HG03571 (cell line): ENCODE results near the gene FAM13C.
"Not testable (repeated sequence)": the region's sequence is repeated elsewhere in the genome, so short reads cannot be mapped to it uniquely, and the experiment has no call there.

Experiments
- ATAC-seq: cut with Tn5 transposase; IDR thresholded peaks from one replicate; pipeline ENCODE4 v1.9.1; 2021; ENCODE audit not compliant: unreplicated experiment

Gene FAM13C

GRCh38 chr10:59237775-59238174, 124.6 kb downstream of the FAM13C start:
- no peak for ATAC-seq

GRCh38 chr10:59236064-59236697, 126.2 kb downstream of the FAM13C start:
- ATAC-seq: no peak

- no peak for ATAC-seq
Observed at GRCh38 chr10:59234816-59235429, 127.4 kb downstream of the FAM13C start.

GRCh38 chr10:59234194-59234593, 128.2 kb downstream of the FAM13C start:
- ATAC-seq: no peak

GRCh38 chr10:59229441-59229840, 132.9 kb downstream of the FAM13C start:
- ATAC-seq: no peak

GRCh38 chr10:59227136-59227673, 135.1 kb downstream of the FAM13C start:
- no peak for ATAC-seq

- ATAC-seq: no peak
Observed at GRCh38 chr10:59225211-59225610, 137.1 kb downstream of the FAM13C start.

GRCh38 chr10:59223597-59223996, 138.8 kb downstream of the FAM13C start:
- not testable (repeated sequence) for ATAC-seq

- ATAC-seq: no peak
Observed at GRCh38 chr10:59222788-59223187, 139.6 kb downstream of the FAM13C start.

GRCh38 chr10:59216178-59216869, 146.0 kb downstream of the FAM13C start:
- ATAC-seq: no peak

- no peak for ATAC-seq
Observed at GRCh38 chr10:59214160-59214559, 148.2 kb downstream of the FAM13C start.

GRCh38 chr10:59212301-59212798, 150.0 kb downstream of the FAM13C start:
- no peak for ATAC-seq

- no peak for ATAC-seq
Observed at GRCh38 chr10:59206204-59206720, 156.1 kb downstream of the FAM13C start.
